ENCODE data around the gene HIF1A. TPM values are rescaled to one million over a fixed set of nuclear protein-coding genes. Genes with fewer than 3 reads are reported as not detected.

The HIF1A gene
- total RNA-seq, 1 donor from 2014 or later: 42.3 TPM

DNA sequence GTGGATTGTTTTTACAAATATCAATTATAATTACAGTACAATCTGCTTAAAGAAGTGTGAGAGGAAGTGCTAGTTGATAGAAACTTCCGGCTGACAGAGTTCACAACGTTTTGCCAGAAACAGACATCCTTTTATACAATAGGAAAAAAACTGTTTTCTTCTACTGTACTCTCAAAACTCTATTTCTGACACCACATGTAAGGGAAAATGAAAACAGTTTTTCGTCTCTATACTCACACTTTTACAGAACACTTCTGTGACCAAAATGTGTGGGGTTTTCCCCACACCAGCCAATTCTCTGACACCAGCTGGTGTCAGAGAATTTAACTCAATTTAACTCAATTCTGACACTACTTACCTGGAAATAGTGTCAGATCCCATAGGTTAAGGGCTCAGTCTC, 24.2 kb upstream of the HIF1A start:
- no peak overlapping the region for H3K9ac ChIP-seq (ENCODE audit: low read depth in 1 of 3, low read length in 3 of 3)
- H3K4me3 ChIP-seq (ENCODE audit: low read length in 3 of 3): no peak overlapping the region
- H3K9me3 ChIP-seq (ENCODE audit: control insufficient read depth in 3 of 3, low read length in 3 of 3): no peaks in the 10 kb centered on the region
- no peaks in the 10 kb centered on the region for H3K4me1 ChIP-seq (ENCODE audit: control insufficient read depth in 3 of 3, insufficient read depth in 3 of 3, low read length in 3 of 3)
- no peaks in the 10 kb centered on the region for H3K36me3 ChIP-seq (ENCODE audit: control insufficient read depth in 3 of 3, insufficient read depth in 3 of 3, low read length in 3 of 3)
- no peaks in the 10 kb centered on the region for H3K27me3 ChIP-seq (ENCODE audit: control insufficient read depth in 3 of 3, insufficient read depth in 3 of 3, low read length in 3 of 3)
- H3K27ac ChIP-seq (ENCODE audit: low read depth, low read length): no peak overlapping the region

DNA sequence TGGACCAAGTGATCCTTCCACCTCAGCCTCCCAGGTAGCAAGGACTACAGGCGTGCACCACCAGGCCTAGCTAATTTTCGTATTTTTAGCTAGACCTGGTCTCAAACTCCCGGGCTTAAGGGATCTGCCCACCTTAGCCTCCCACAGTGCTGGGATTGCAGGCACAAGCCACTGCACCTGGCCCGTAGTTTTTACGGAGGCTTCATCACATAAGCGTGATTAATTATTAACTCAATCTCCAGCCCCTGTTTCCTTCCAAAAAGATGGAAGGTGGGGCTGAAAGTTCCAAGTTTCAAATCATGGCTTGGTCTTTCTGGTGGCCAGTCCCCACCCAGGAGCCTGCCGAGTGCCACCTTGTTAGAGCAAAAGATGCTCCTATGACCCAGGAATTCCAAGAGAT, 22.5 kb upstream of the HIF1A start:
- Histone ChIP-seq H3K27ac (ENCODE audit: low read depth, low read length) (no peak overlapping the region), H3K9ac (ENCODE audit: low read depth in 1 of 3, low read length in 3 of 3) (no peak overlapping the region), H3K27me3 (ENCODE audit: control insufficient read depth in 3 of 3, insufficient read depth in 3 of 3, low read length in 3 of 3) (no peaks in the 10 kb centered on the region), H3K9me3 (ENCODE audit: control insufficient read depth in 3 of 3, low read length in 3 of 3) (no peaks in the 10 kb centered on the region), H3K36me3 (ENCODE audit: control insufficient read depth in 3 of 3, insufficient read depth in 3 of 3, low read length in 3 of 3) (no peaks in the 10 kb centered on the region), H3K4me3 (ENCODE audit: low read length in 3 of 3) (no peak overlapping the region), H3K4me1 (ENCODE audit: control insufficient read depth in 3 of 3, insufficient read depth in 3 of 3, low read length in 3 of 3) (no peaks in the 10 kb centered on the region)

GRCh38 chr14:61673305-61673704, 22.0 kb upstream of the HIF1A start:
- H3K9ac ChIP-seq (ENCODE audit: low read depth in 1 of 3, low read length in 3 of 3): no peak overlapping the region
- H3K4me1 ChIP-seq (ENCODE audit: control insufficient read depth in 3 of 3, insufficient read depth in 3 of 3, low read length in 3 of 3): no peaks in the 10 kb centered on the region
- no peaks in the 10 kb centered on the region for H3K27me3 ChIP-seq (ENCODE audit: control insufficient read depth in 3 of 3, insufficient read depth in 3 of 3, low read length in 3 of 3)
- H3K27ac ChIP-seq (ENCODE audit: low read depth, low read length): no peak overlapping the region
- H3K4me3 ChIP-seq (ENCODE audit: low read length in 3 of 3): no peak overlapping the region
- H3K9me3 ChIP-seq (ENCODE audit: control insufficient read depth in 3 of 3, low read length in 3 of 3): no peaks in the 10 kb centered on the region
- H3K36me3 ChIP-seq (ENCODE audit: control insufficient read depth in 3 of 3, insufficient read depth in 3 of 3, low read length in 3 of 3): no peaks in the 10 kb centered on the region

- H3K4me1 ChIP-seq (ENCODE audit: control insufficient read depth in 3 of 3, insufficient read depth in 3 of 3, low read length in 3 of 3): no peaks in the 10 kb centered on the region
- H3K27ac ChIP-seq (ENCODE audit: low read depth, low read length): no peak overlapping the region
- H3K36me3 ChIP-seq (ENCODE audit: control insufficient read depth in 3 of 3, insufficient read depth in 3 of 3, low read length in 3 of 3): no peaks in the 10 kb centered on the region
- H3K9ac ChIP-seq (ENCODE audit: low read depth in 1 of 3, low read length in 3 of 3): no peak overlapping the region
- no peaks in the 10 kb centered on the region for H3K9me3 ChIP-seq (ENCODE audit: control insufficient read depth in 3 of 3, low read length in 3 of 3)
- no peak overlapping the region for H3K4me3 ChIP-seq (ENCODE audit: low read length in 3 of 3)
- no peaks in the 10 kb centered on the region for H3K27me3 ChIP-seq (ENCODE audit: control insufficient read depth in 3 of 3, insufficient read depth in 3 of 3, low read length in 3 of 3)
Measured at GRCh38 chr14:61675291-61675690, 20.0 kb upstream of the HIF1A start.

DNA sequence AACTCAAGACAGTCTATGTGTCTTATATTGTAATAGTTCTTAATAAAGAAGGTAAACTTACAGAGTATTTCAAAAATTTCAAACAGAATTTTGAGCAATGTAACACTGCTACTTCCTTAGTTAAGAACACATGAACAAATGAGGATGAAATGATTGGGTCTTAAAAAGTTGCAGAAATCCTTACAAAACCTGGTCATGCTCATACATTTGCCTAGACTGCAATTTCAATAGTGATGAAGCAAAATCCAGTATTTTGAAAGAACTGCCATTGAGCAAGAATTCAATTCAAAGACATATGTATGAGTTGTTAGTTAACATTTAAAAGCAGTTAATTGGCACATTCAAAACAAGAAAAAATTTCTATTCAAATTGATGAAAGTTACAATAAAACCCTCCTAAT, 17.8 kb upstream of the HIF1A start:
- H3K4me3 ChIP-seq (ENCODE audit: low read length in 3 of 3): no peak overlapping the region
- no peak overlapping the region for H3K27ac ChIP-seq (ENCODE audit: low read depth, low read length)
- H3K36me3 ChIP-seq (ENCODE audit: control insufficient read depth in 3 of 3, insufficient read depth in 3 of 3, low read length in 3 of 3): no peaks in the 10 kb centered on the region

DNA sequence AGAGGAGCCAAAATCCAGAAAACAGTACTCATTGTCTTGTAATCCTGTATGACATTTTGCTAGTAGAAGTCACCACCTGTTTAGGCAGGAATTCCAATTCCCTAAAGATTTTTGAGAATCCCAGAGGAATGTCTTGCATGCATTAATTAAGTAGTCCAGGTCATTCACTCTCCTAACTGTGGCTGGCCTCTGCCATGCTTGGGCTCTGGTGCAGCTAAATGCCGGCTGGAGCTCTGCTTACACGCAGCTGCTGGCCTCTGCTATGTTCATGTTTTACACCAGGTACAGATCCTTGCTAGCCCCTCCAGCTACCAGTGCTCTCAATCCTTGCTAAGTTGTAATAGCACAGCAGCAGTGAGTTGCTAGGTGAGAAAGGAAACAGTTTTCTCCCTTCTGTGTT, 16.3 kb upstream of the HIF1A start:
- Histone ChIP-seq H3K27ac (ENCODE audit: low read depth, low read length) (no peak overlapping the region), H3K4me1 (ENCODE audit: control insufficient read depth in 3 of 3, insufficient read depth in 3 of 3, low read length in 3 of 3) (no peaks in the 10 kb centered on the region), H3K9ac (ENCODE audit: low read depth in 1 of 3, low read length in 3 of 3) (no peak overlapping the region), H3K36me3 (ENCODE audit: control insufficient read depth in 3 of 3, insufficient read depth in 3 of 3, low read length in 3 of 3) (no peaks in the 10 kb centered on the region), H3K4me3 (ENCODE audit: low read length in 3 of 3) (no peak overlapping the region), H3K27me3 (ENCODE audit: control insufficient read depth in 3 of 3, insufficient read depth in 3 of 3, low read length in 3 of 3) (no peaks in the 10 kb centered on the region), H3K9me3 (ENCODE audit: control insufficient read depth in 3 of 3, low read length in 3 of 3) (no peaks in the 10 kb centered on the region)

More for the DNA sequence above, 17.8 kb upstream of the HIF1A start:
- no peak overlapping the region for H3K9ac ChIP-seq (ENCODE audit: low read depth in 1 of 3, low read length in 3 of 3)
- H3K27me3 ChIP-seq (ENCODE audit: control insufficient read depth in 3 of 3, insufficient read depth in 3 of 3, low read length in 3 of 3): no peaks in the 10 kb centered on the region
- H3K4me1 ChIP-seq (ENCODE audit: control insufficient read depth in 3 of 3, insufficient read depth in 3 of 3, low read length in 3 of 3): no peaks in the 10 kb centered on the region
- no peaks in the 10 kb centered on the region for H3K9me3 ChIP-seq (ENCODE audit: control insufficient read depth in 3 of 3, low read length in 3 of 3)

- Histone ChIP-seq H3K4me1 (ENCODE audit: control insufficient read depth in 3 of 3, insufficient read depth in 3 of 3, low read length in 3 of 3) (no peaks in the 10 kb centered on the region), H3K9ac (ENCODE audit: low read depth in 1 of 3, low read length in 3 of 3) (no peak overlapping the region), H3K4me3 (ENCODE audit: low read length in 3 of 3) (no peak overlapping the region), H3K27ac (ENCODE audit: low read depth, low read length) (no peak overlapping the region), H3K36me3 (ENCODE audit: control insufficient read depth in 3 of 3, insufficient read depth in 3 of 3, low read length in 3 of 3) (no peaks in the 10 kb centered on the region), H3K27me3 (ENCODE audit: control insufficient read depth in 3 of 3, insufficient read depth in 3 of 3, low read length in 3 of 3) (no peaks in the 10 kb centered on the region), H3K9me3 (ENCODE audit: control insufficient read depth in 3 of 3, low read length in 3 of 3) (no peaks in the 10 kb centered on the region)
Measured at GRCh38 chr14:61681413-61681812, 13.9 kb upstream of the HIF1A start.

GRCh38 chr14:61683108-61683507, 12.2 kb upstream of the HIF1A start:
- no peak overlapping the region for H3K4me3 ChIP-seq (ENCODE audit: low read length in 3 of 3)
- no peaks in the 10 kb centered on the region for H3K27me3 ChIP-seq (ENCODE audit: control insufficient read depth in 3 of 3, insufficient read depth in 3 of 3, low read length in 3 of 3)
- H3K9me3 ChIP-seq (ENCODE audit: control insufficient read depth in 3 of 3, low read length in 3 of 3): peaks cover 0 to 2% (median 0%) of the 10 kb centered on the region in 3 donors
- H3K36me3 ChIP-seq (ENCODE audit: control insufficient read depth in 3 of 3, insufficient read depth in 3 of 3, low read length in 3 of 3): no peaks in the 10 kb centered on the region
- no peaks in the 10 kb centered on the region for H3K4me1 ChIP-seq (ENCODE audit: control insufficient read depth in 3 of 3, insufficient read depth in 3 of 3, low read length in 3 of 3)
- H3K27ac ChIP-seq (ENCODE audit: low read depth, low read length): no peak overlapping the region
- H3K9ac ChIP-seq (ENCODE audit: low read depth in 1 of 3, low read length in 3 of 3): no peak overlapping the region

DNA sequence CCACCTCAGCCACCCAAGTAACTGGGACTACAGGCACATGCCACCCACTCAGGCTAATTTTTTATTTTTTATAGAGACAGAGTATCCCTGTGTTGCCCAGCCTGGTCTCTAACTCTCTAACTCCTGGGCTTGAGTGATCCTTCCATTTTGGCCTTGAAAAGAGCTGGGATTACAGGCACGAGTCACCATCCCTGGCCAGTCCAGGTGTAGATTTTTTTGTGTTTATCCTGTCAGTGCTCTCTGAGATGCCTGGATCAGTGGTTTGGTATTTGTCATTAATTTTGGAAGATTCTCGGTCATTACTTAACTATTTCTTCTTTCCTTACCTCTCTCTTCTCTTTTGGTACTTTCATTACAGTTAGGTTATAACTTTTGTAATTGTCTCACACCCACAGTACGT, 5.3 kb upstream of the HIF1A start:
- Histone ChIP-seq H3K27ac (ENCODE audit: low read depth, low read length) (no peak overlapping the region), H3K9me3 (ENCODE audit: control insufficient read depth in 3 of 3, low read length in 3 of 3) (peaks cover 0 to 2% (median 0%) of the 10 kb centered on the region in 3 donors), H3K4me3 (ENCODE audit: low read length in 3 of 3) (no peak overlapping the region), H3K27me3 (ENCODE audit: control insufficient read depth in 3 of 3, insufficient read depth in 3 of 3, low read length in 3 of 3) (no peaks in the 10 kb centered on the region), H3K36me3 (ENCODE audit: control insufficient read depth in 3 of 3, insufficient read depth in 3 of 3, low read length in 3 of 3) (no peaks in the 10 kb centered on the region), H3K4me1 (ENCODE audit: control insufficient read depth in 3 of 3, insufficient read depth in 3 of 3, low read length in 3 of 3) (peaks cover 2 to 7% (median 4%) of the 10 kb centered on the region in 3 donors), H3K9ac (ENCODE audit: low read depth in 1 of 3, low read length in 3 of 3) (no peak overlapping the region)

DNA sequence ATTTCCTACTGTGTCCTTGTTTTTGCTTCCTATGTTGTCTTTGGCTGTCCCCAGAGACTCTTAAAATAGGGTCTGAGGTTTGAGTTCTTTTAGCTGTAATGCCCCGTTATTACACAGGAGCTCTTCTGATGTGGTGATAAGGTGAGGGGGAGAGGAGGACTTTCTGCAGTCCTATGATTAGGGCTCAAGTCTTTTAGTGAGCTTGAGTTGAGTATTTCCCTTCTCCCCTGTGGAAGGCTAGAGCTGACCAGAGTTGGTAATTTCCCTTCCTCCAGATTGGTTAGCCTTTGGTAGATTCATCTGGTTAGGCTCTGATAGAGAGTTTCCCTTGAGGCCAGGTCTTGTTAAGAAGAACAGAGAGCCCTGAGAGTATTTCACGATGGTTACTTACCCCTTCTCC, 4.3 kb upstream of the HIF1A start:
- no peak overlapping the region for H3K9ac ChIP-seq (ENCODE audit: low read depth in 1 of 3, low read length in 3 of 3)
- no peak overlapping the region for H3K4me3 ChIP-seq (ENCODE audit: low read length in 3 of 3)
- no peak overlapping the region for H3K27ac ChIP-seq (ENCODE audit: low read depth, low read length)
- no peaks in the 10 kb centered on the region for H3K36me3 ChIP-seq (ENCODE audit: control insufficient read depth in 3 of 3, insufficient read depth in 3 of 3, low read length in 3 of 3)
- peaks cover 0 to 2% (median 0%) of the 10 kb centered on the region in 3 donors for H3K9me3 ChIP-seq (ENCODE audit: control insufficient read depth in 3 of 3, low read length in 3 of 3)
- H3K27me3 ChIP-seq (ENCODE audit: control insufficient read depth in 3 of 3, insufficient read depth in 3 of 3, low read length in 3 of 3): no peaks in the 10 kb centered on the region
- peaks cover 2 to 7% (median 5%) of the 10 kb centered on the region in 3 donors for H3K4me1 ChIP-seq (ENCODE audit: control insufficient read depth in 3 of 3, insufficient read depth in 3 of 3, low read length in 3 of 3)

DNA sequence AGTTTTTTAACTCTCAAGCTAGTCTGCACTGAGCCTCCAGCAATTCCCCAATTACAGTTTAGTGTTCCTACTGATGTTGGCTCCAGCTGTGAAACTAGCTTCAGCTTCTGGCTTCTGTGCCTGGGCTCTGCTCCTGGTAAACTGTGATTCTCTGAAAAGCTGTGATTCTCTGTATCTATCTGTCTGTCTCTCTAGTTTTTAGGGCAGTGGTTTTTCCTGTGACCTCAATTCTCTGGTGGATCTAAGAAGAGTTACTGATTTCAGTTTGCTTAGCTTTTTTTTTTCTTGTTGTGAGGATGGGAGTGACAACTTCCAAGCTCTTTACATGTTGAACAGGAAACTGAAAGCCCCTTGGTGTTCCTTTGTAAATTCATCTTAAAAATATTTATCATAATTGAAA, 3.8 kb upstream of the HIF1A start:
- Histone ChIP-seq H3K9ac (ENCODE audit: low read depth in 1 of 3, low read length in 3 of 3) (no peak overlapping the region), H3K4me3 (ENCODE audit: low read length in 3 of 3) (no peak overlapping the region), H3K27ac (ENCODE audit: low read depth, low read length) (no peak overlapping the region), H3K9me3 (ENCODE audit: control insufficient read depth in 3 of 3, low read length in 3 of 3) (peaks cover 0 to 2% (median 0%) of the 10 kb centered on the region in 3 donors), H3K4me1 (ENCODE audit: control insufficient read depth in 3 of 3, insufficient read depth in 3 of 3, low read length in 3 of 3) (peaks cover 2 to 7% (median 5%) of the 10 kb centered on the region in 3 donors), H3K36me3 (ENCODE audit: control insufficient read depth in 3 of 3, insufficient read depth in 3 of 3, low read length in 3 of 3) (no peaks in the 10 kb centered on the region), H3K27me3 (ENCODE audit: control insufficient read depth in 3 of 3, insufficient read depth in 3 of 3, low read length in 3 of 3) (no peaks in the 10 kb centered on the region)
